Gastrocnemius medialis (tissue), 4 donors: ENCODE measurements around the gene RFNG.

Experiments
- POLR2A ChIP-seq, 2 donors: fragments of 450-650 bp; IDR thresholded peaks; one replicate each; pipeline ENCODE4 v1.6.1; 2017; ENCODE audit warnings: antibody characterized with exemption in 2 of 2, mild to moderate bottlenecking in 2 of 2, moderate library complexity in 2 of 2
- TF ChIP-seq, protein P1 (sequence below), 5 experiments: fragments of 450-650 bp in 3 of 5; fragments of 200-600 bp in 2 of 5; sonication (generic) in 2 of 5; IDR thresholded peaks in 4 of 5; conservative IDR thresholded peaks in 1 of 5; 1 replicate in 4 of 5; 2 replicates in 1 of 5; pipeline ENCODE4 v1.5.1; 2016 to 2019; ENCODE audit warnings: antibody characterized with exemption in 5 of 5, mild to moderate bottlenecking in 3 of 5, moderate library complexity in 3 of 5

- TF ChIP-seq, protein P1, sequence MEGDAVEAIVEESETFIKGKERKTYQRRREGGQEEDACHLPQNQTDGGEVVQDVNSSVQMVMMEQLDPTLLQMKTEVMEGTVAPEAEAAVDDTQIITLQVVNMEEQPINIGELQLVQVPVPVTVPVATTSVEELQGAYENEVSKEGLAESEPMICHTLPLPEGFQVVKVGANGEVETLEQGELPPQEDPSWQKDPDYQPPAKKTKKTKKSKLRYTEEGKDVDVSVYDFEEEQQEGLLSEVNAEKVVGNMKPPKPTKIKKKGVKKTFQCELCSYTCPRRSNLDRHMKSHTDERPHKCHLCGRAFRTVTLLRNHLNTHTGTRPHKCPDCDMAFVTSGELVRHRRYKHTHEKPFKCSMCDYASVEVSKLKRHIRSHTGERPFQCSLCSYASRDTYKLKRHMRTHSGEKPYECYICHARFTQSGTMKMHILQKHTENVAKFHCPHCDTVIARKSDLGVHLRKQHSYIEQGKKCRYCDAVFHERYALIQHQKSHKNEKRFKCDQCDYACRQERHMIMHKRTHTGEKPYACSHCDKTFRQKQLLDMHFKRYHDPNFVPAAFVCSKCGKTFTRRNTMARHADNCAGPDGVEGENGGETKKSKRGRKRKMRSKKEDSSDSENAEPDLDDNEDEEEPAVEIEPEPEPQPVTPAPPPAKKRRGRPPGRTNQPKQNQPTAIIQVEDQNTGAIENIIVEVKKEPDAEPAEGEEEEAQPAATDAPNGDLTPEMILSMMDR (IDR thresholded peaks at IDR 0.05 in 4 of 5, conservative IDR thresholded peaks at IDR 0.05 in 1 of 5) = no peak
- no peak for TF ChIP-seq POLR2A (IDR thresholded peaks at IDR 0.05)
Measured at GRCh38 chr17:82070611-82071010, 19.0 kb upstream of the RFNG start.
